ENCODE measurements around the gene HMGB4.

DNA sequence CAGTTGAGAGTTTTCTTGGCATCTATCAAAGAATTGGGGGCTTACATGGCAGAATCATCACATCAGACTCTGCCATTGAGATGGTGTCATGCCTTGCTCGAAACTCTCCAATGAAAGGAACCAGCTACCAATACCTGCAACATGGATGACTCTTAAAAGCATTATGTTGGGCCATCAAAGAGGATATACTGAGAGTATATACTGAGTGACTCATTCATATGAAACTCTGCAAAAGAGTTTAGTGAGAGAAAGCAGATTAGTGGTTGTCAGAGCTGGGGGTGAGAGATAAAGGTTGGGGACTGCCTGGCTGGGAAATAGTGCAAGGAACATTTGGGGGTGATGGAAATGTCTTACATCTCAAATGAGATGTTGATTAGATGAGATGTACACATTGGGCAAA lies 14.7 kb upstream of the HMGB4 start:
- TF ChIP-seq, protein P1, sequence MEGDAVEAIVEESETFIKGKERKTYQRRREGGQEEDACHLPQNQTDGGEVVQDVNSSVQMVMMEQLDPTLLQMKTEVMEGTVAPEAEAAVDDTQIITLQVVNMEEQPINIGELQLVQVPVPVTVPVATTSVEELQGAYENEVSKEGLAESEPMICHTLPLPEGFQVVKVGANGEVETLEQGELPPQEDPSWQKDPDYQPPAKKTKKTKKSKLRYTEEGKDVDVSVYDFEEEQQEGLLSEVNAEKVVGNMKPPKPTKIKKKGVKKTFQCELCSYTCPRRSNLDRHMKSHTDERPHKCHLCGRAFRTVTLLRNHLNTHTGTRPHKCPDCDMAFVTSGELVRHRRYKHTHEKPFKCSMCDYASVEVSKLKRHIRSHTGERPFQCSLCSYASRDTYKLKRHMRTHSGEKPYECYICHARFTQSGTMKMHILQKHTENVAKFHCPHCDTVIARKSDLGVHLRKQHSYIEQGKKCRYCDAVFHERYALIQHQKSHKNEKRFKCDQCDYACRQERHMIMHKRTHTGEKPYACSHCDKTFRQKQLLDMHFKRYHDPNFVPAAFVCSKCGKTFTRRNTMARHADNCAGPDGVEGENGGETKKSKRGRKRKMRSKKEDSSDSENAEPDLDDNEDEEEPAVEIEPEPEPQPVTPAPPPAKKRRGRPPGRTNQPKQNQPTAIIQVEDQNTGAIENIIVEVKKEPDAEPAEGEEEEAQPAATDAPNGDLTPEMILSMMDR (conservative IDR thresholded peaks at IDR 0.05; ENCODE audit: low read length) = no peak
- no peak for TF ChIP-seq EZH2phosphoT487 (IDR thresholded peaks at IDR 0.05; ENCODE audit: borderline replicate concordance)
